ENCODE results near the gene DNAI4. TPM values are rescaled to one million over a fixed set of nuclear protein-coding genes. Genes with fewer than 3 reads are reported as not detected.
"Not testable (repeated sequence)": the region's sequence is repeated elsewhere in the genome, so short reads cannot be mapped to it uniquely, and the experiment has no call there.

DNAI4 gene
- total RNA-seq, 2 experiments from 2014 or later = 5.0 to 8.8 TPM

DNA sequence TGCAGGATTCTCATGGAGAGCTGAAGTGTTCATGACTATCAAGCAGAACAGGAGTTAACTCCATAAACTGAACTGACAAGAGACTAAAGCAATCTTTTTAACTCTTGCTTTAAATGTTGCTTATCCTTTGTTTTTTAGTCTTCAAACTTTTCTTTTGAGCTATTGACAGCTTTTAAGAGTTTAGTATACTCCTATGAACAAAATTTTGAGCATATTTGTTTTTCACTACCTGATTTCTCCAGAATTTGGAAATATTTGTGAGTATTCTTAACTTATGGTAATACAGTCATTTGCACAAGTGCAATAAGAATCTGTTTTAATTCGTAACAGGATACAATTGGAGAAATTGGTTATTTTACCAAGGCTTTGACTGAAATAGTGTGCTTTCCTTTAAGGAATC lies 7.2 kb downstream of the DNAI4 start:
- Histone ChIP-seq H3K9me3 (ENCODE audit: control insufficient read depth in 1 of 2, insufficient read depth in 1 of 2, low read length in 2 of 2) (no peaks in the 10 kb centered on the region), H3K27me3 (ENCODE audit: control insufficient read depth in 1 of 2, insufficient read depth in 2 of 2, low read length in 2 of 2) (no peaks in the 10 kb centered on the region), H3K4me1 (ENCODE audit: insufficient read depth, low read length) (no peaks in the 10 kb centered on the region), H3K36me3 (ENCODE audit: insufficient read depth, low read length) (no peaks in the 10 kb centered on the region), H3K4me3 (ENCODE audit: low read length) (no peak overlapping the region), H3K27ac (ENCODE audit: low read depth in 1 of 2, low read length in 2 of 2) (no peak overlapping the region)
- ATAC-seq (ENCODE audit: poor library complexity) = no peak
- POLR2A ChIA-PET = no interaction called here
- Mint-ChIP-seq H3K27ac (no peak overlapping the region), H3K36me3 (ENCODE audit: low read depth) (no peaks in the 10 kb centered on the region), H3K4me1 (ENCODE audit: low read depth) (peaks cover 9% of the 10 kb centered on the region), H3K4me3 (no peak overlapping the region), H3K9me3 (peaks cover 3% of the 10 kb centered on the region), H3K27me3 (no peaks in the 10 kb centered on the region)
- CTCF ChIA-PET = no interaction called here
- no peak for DNase-seq
- no peak for TF ChIP-seq CTCF (IDR thresholded peaks at IDR 0.05)
- intact Hi-C loops (cut with DNase I, micrococcal nuclease) = no loop called here

- intact Hi-C loops (cut with DNase I, micrococcal nuclease) = no loop called here
- POLR2A ChIA-PET = no interaction called here
- Mint-ChIP-seq H3K36me3 (ENCODE audit: low read depth) (no peaks in the 10 kb centered on the region), H3K9me3 (peaks cover 3% of the 10 kb centered on the region), H3K4me3 (no peak overlapping the region), H3K27me3 (no peaks in the 10 kb centered on the region), H3K27ac (no peak overlapping the region), H3K4me1 (ENCODE audit: low read depth) (peaks cover 5% of the 10 kb centered on the region)
- Histone ChIP-seq H3K27ac (ENCODE audit: low read depth in 1 of 2, low read length in 2 of 2) (no peak overlapping the region), H3K4me3 (ENCODE audit: low read length) (no peak overlapping the region), H3K4me1 (ENCODE audit: insufficient read depth, low read length) (no peaks in the 10 kb centered on the region), H3K27me3 (ENCODE audit: control insufficient read depth in 1 of 2, insufficient read depth in 2 of 2, low read length in 2 of 2) (no peaks in the 10 kb centered on the region), H3K9me3 (ENCODE audit: control insufficient read depth in 1 of 2, insufficient read depth in 1 of 2, low read length in 2 of 2) (no peaks in the 10 kb centered on the region), H3K36me3 (ENCODE audit: insufficient read depth, low read length) (no peaks in the 10 kb centered on the region)
- DNase-seq = no peak
- no peak for ATAC-seq (ENCODE audit: poor library complexity)
- CTCF ChIA-PET = no interaction called here
- no peak for TF ChIP-seq CTCF (IDR thresholded peaks at IDR 0.05)
Measured at GRCh38 chr1:66916320-66916719, 8.3 kb downstream of the DNAI4 start.

- CTCF ChIA-PET = interaction anchor here (0.7 kb wide), 1 partner anchor 850 kb away, joined by 3 read pairs; no protein-coding TSS in a partner anchor
- H3K4me3 ChIP-seq (ENCODE audit: low read length); intact Hi-C loops (cut with DNase I, micrococcal nuclease); H3K4me1 Mint-ChIP-seq (ENCODE audit: low read depth); H3K36me3 ChIP-seq (ENCODE audit: insufficient read depth, low read length); H3K9me3 Mint-ChIP-seq; H3K4me3 Mint-ChIP-seq; DNase-seq; H3K4me1 ChIP-seq (ENCODE audit: insufficient read depth, low read length); H3K27me3 ChIP-seq (ENCODE audit: control insufficient read depth in 1 of 2, insufficient read depth in 2 of 2, low read length in 2 of 2); H3K9me3 ChIP-seq (ENCODE audit: control insufficient read depth in 1 of 2, insufficient read depth in 1 of 2, low read length in 2 of 2); H3K27ac Mint-ChIP-seq; H3K27me3 Mint-ChIP-seq; H3K36me3 Mint-ChIP-seq (ENCODE audit: low read depth); H3K27ac ChIP-seq (ENCODE audit: low read depth in 1 of 2, low read length in 2 of 2); ATAC-seq (ENCODE audit: poor library complexity): not testable (repeated sequence)
- POLR2A ChIA-PET = interaction anchor here (1.3 to 1.4 kb wide), 2 partner anchors 9 to 53 kb away, joined by 4 read pairs; partner anchors contain the start of genes DNAI4 and MIER1
Measured at GRCh38 chr1:66915203-66915602, 9.5 kb downstream of the DNAI4 start.

GRCh38 chr1:66893712-66894111 lies 30.9 kb downstream of the DNAI4 start:
- ATAC-seq (ENCODE audit: poor library complexity) = no peak
- DNase-seq = no peak
- intact Hi-C loops (cut with DNase I, micrococcal nuclease) = no loop called here
- no peaks in the 10 kb centered on the region for H3K9me3 ChIP-seq (ENCODE audit: control insufficient read depth in 1 of 2, insufficient read depth in 1 of 2, low read length in 2 of 2)
- no peak overlapping the region for H3K27ac ChIP-seq (ENCODE audit: low read depth in 1 of 2, low read length in 2 of 2)
- Mint-ChIP-seq H3K27me3 (no peaks in the 10 kb centered on the region), H3K36me3 (ENCODE audit: low read depth) (no peaks in the 10 kb centered on the region), H3K27ac (no peak overlapping the region), H3K4me3 (no peak overlapping the region), H3K9me3 (no peaks in the 10 kb centered on the region), H3K4me1 (ENCODE audit: low read depth) (no peaks in the 10 kb centered on the region)
- no peaks in the 10 kb centered on the region for H3K36me3 ChIP-seq (ENCODE audit: insufficient read depth, low read length)
- CTCF ChIA-PET = no interaction called here
- H3K4me3 ChIP-seq (ENCODE audit: low read length) = no peak overlapping the region
- H3K4me1 ChIP-seq (ENCODE audit: insufficient read depth, low read length) = no peaks in the 10 kb centered on the region
- no peaks in the 10 kb centered on the region for H3K27me3 ChIP-seq (ENCODE audit: control insufficient read depth in 1 of 2, insufficient read depth in 2 of 2, low read length in 2 of 2)
- no peak for TF ChIP-seq CTCF (IDR thresholded peaks at IDR 0.05)
- POLR2A ChIA-PET = no interaction called here

Data from CD4-positive, alpha-beta T cell (primary cell).